ENCODE data around the gene TMPRSS6. TPM values are rescaled to one million over a fixed set of nuclear protein-coding genes. Genes with fewer than 3 reads are reported as not detected.

Gene TMPRSS6
- total and polyA plus RNA-seq, 2 of the 8 experiments (the other 6 are each of a cell fraction or from before 2014, with no cell fraction given) = 0.02 TPM; not detected in 1

DNA sequence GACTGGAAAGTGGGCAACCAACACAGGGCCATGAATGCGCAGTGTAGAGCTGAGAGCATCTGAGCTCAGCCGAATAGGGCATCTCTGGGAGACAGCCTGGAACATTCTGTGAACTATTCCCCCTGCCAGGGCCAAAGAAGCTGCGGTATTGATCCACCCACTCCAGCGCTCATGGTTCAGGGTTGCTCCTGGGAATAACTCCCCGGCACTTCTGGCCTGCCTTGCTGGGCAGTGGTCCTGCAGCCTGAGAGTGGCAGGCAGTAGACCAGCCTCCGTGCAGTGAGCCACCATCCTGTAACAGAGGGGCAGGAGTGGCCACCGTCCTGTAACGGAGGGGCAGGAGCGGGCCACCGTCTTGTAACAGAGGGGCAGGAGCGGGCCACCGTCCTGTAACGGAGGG lies 12.2 kb downstream of the TMPRSS6 start:
- Histone ChIP-seq H2AK5ac (ENCODE audit: low read depth, low read length) (no peak overlapping the region), H2BK20ac (ENCODE audit: low read length) (no peak overlapping the region), H2BK120ac (replicated peaks; ENCODE audit: low read depth, low read length) (no peak overlapping the region), H3K23ac (ENCODE audit: insufficient read length) (no peak overlapping the region), H3K9ac (replicated peaks in 1 of 4; ENCODE audit: extremely low read depth in 1 of 4, low read depth in 3 of 4, low read length in 3 of 4) (no peak overlapping the region), H3K4me1 (replicated peaks in 1 of 4; ENCODE audit: control insufficient read depth in 3 of 4, insufficient read depth in 4 of 4, low read length in 3 of 4) (no peaks in the 10 kb centered on the region), H3K36me3 (ENCODE audit: control insufficient read depth in 2 of 4, insufficient read depth in 4 of 4, low read length in 3 of 4) (no peaks in the 10 kb centered on the region), H3K27ac (ENCODE audit: low read depth, low read length) (no peak overlapping the region), H4K20me1 (replicated peaks in 1 of 2; ENCODE audit: control insufficient read depth in 1 of 2, insufficient read depth in 2 of 2, low read length in 2 of 2) (no peaks in the 10 kb centered on the region), H3K9me3 (ENCODE audit: insufficient read depth in 2 of 2, low read depth in 1 of 2, low read length in 1 of 2) (no peaks in the 10 kb centered on the region), H2BK15ac (ENCODE audit: low read length) (no peak overlapping the region), H3K23me2 (ENCODE audit: low read depth, low read length) (no peaks in the 10 kb centered on the region), H3K4ac (replicated peaks; ENCODE audit: insufficient read length, low read depth, low read length) (no peak overlapping the region), H3K56ac (replicated peaks; ENCODE audit: insufficient read length, low read depth, low read length) (no peak overlapping the region), H3K4me2 (ENCODE audit: insufficient read depth in 1 of 2, low read depth in 2 of 2, low read length in 2 of 2) (no peak overlapping the region), H3K4me3 (ENCODE audit: extremely low read depth in 1 of 4, insufficient read depth in 2 of 4, low read depth in 3 of 4, low read length in 4 of 4) (no peak overlapping the region), H2AFZ (ENCODE audit: low read length) (no peak overlapping the region), H3K18ac (ENCODE audit: extremely low read depth, low read length) (no peak overlapping the region), H2BK12ac (ENCODE audit: low read depth, low read length) (no peak overlapping the region), H3K79me2 (ENCODE audit: control insufficient read depth in 1 of 2, insufficient read depth in 2 of 2, low read length in 2 of 2) (no peaks in the 10 kb centered on the region), H4K5ac (ENCODE audit: insufficient read length, low read depth, low read length) (no peak overlapping the region), H4K91ac (replicated peaks; ENCODE audit: insufficient read length, low read length) (no peak overlapping the region), H3K79me1 (ENCODE audit: low read depth, low read length) (no peaks in the 10 kb centered on the region), H3K14ac (ENCODE audit: insufficient read length) (no peak overlapping the region), H2BK5ac (ENCODE audit: low read depth, low read length) (no peak overlapping the region), H3K27me3 (replicated peaks in 1 of 4; ENCODE audit: control insufficient read depth in 3 of 4, extremely low read depth in 1 of 4, insufficient read depth in 3 of 4, low read length in 3 of 4) (peaks cover 0 to 5% (median 1%) of the 10 kb centered on the region in 4 experiments; a peak in 1 of 7 replicates), H4K8ac (ENCODE audit: extremely low read depth, insufficient read depth, low read length) (no peak overlapping the region)
- ChIA-PET POLR2A (ENCODE audit: partially characterized antibody) (no interaction called here), CTCF (ENCODE audit: partially characterized antibody) (interaction anchor here (1.2 to 1.5 kb wide), 2 partner anchors 10 to 21 kb away, joined by 3 read pairs; no protein-coding TSS in a partner anchor)
- TF ChIP-seq TCF12 (IDR thresholded peaks at IDR 0.05; ENCODE audit: low read depth, low read length) = no peak
- WGBS, 2 experiments (ENCODE audit: extremely low coverage in 1 of 2, insufficient coverage in 1 of 2, insufficient read length in 1 of 2, insufficient replicate concordance in 2 of 2, low coverage in 1 of 2, low lambda C conversion rate in 2 of 2, missing lambda C conversion rate in 1 of 2) = 71% methylated on average over 12 of the region's 13 CpGs; no CpG with 5 or more reads in 1 of the 2 experiments
- FAIRE-seq (no peak), DNase-seq (ENCODE audit: low read depth in 1 of 2, low spot score in 2 of 2) (no peak)
